Ecto neural progenitor cell (in vitro differentiated cells): ENCODE measurements around the gene ADORA2A.
"Not testable (repeated sequence)": the region's sequence is repeated elsewhere in the genome, so short reads cannot be mapped to it uniquely, and the experiment has no call there.

Source experiments
- DNase-seq: peaks from one replicate; pipeline ENCODE4 v3.0.0-alpha.2; 2018; ENCODE audit warnings: low spot score

The ADORA2A gene

GRCh38 chr22:24489011-24489410 lies 61.6 kb downstream of the ADORA2A start:
- DNase-seq: no peak

- DNase-seq: not testable (repeated sequence)
Measured at GRCh38 chr22:24489434-24489833, 62.0 kb downstream of the ADORA2A start.
